Measurements from ENCODE around the gene ZNF865. TPM values are rescaled to one million over a fixed set of nuclear protein-coding genes. Genes with fewer than 3 reads are reported as not detected.

The ZNF865 gene
- total RNA-seq, 2 experiments from 2014 or later = 14.2 TPM

DNA sequence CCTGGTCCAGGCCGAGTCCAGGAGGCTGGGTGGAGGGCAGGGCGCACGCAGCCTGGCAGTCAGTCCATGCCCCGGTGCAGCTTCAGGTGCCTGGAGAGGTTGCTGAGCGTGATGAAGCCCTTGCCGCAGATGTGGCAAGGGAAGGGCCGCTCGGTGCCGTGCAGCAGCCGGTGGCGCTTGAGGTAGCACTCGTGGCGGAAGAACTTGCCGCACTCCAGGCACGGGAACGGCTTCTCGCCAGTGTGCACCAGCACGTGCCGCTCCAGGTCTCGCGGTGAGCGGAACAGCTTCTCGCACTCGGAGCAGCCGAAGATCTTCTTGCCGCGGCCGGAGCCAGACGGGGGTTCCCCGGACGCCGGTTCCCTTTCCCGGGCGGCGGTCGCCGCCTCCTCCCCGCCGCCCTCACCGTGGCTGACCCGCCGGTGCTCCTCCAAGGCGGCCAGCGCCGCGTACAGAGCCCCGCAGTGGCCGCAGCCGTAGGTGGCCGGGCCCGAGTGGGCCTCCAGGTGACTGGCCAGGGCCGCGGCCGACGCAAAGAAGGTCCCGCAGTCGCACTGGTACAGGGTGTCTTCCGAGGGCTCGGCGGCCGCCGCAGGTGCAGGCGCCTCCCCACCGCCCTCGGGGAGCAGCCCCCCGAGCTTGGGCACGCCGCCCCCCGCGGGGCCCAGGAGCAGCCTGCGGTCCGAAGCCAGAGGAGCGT, 12.9 kb upstream of the ZNF865 start:
- H3K4me3 Mint-ChIP-seq = no peak overlapping the region
- H3K4me1 Mint-ChIP-seq = peaks cover 4% of the 10 kb centered on the region
- no peak overlapping the region for H3K27ac Mint-ChIP-seq
- no peak for DNase-seq
- H3K9me3 Mint-ChIP-seq = peaks cover 3% of the 10 kb centered on the region
- H3K27me3 Mint-ChIP-seq = no peaks in the 10 kb centered on the region
- ChIA-PET POLR2A (no interaction called here), CTCF (no interaction called here)
- peaks cover 34% of the 10 kb centered on the region for H3K36me3 Mint-ChIP-seq (ENCODE audit: low read depth)

DNA sequence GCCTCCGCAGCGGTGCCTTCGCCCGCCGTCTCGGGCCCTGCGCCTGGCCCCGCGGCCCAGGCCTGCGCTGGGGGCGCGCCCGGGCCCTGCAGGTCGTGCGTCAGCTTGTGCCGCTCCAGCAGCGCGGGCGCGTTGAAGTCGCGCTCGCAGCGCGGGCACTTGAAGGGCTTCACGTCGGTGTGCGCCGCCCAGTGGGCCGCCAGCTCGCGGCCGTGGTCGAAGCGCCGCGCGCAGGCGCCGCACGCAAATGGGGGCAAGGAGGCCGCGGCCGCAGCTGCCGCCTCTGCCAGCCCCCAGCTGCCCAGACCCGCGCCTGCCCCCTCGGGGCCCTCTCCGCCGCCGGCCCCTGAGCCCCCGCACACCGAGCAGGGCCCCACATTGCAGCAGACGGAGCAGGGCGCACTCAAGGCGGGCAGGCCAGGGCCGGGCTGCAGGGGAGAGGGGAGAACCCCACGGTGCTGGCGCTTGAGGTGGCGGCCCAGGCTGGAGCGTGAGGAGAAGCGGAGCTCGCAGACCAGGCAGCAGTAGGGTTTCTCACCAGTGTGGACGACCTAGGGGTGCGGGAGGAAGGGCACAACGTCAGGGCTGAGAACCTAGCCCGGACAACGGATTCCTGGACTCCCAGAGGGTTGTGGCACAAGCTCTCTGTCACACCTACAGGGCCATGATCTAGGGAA, 12.2 kb upstream of the ZNF865 start:
- no peak for DNase-seq
- ChIA-PET POLR2A (no interaction called here), CTCF (no interaction called here)
- H3K27ac Mint-ChIP-seq = no peak overlapping the region
- no peaks in the 10 kb centered on the region for H3K27me3 Mint-ChIP-seq
- peaks cover 8% of the 10 kb centered on the region for H3K4me1 Mint-ChIP-seq
- H3K9me3 Mint-ChIP-seq = peaks cover 3% of the 10 kb centered on the region
- H3K36me3 Mint-ChIP-seq (ENCODE audit: low read depth) = peaks cover 34% of the 10 kb centered on the region
- H3K4me3 Mint-ChIP-seq = no peak overlapping the region

DNA sequence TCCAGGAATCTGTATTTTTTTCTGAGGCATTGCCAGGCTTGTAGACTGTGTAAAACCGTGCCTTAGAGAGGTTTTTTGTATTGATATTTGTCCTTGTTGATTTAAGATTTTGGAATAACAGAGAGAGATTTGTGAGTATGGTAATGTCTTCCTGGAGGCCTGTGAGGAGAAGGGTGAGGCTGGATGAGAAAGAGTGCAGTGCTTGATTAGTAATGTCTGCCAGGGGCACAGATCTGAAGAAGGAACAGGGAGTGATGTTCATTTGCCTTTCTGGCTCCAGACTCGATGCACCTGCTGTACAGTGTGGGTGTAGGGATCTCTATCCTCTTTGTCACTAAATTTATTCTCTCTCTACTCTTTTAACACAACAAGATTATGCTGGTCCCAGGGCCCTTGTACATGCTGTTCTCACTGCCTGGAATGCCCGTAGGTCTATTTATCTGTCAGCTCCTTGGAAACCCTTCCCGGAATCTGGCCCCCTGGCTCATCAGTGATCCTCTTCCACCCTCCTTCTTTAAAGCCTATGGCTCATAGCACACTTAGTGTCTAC, 10.4 kb upstream of the ZNF865 start:
- peak overlapping the region; percentile 1 for H3K27ac Mint-ChIP-seq
- no peak for DNase-seq
- peaks cover 38% of the 10 kb centered on the region for H3K36me3 Mint-ChIP-seq (ENCODE audit: low read depth)
- H3K27me3 Mint-ChIP-seq = no peaks in the 10 kb centered on the region
- H3K4me1 Mint-ChIP-seq = peaks cover 15% of the 10 kb centered on the region
- ChIA-PET CTCF (interaction anchor here (0.8 kb wide), 1 partner anchor 36 kb away, joined by 5 read pairs; no protein-coding TSS in a partner anchor), POLR2A (no interaction called here)
- H3K9me3 Mint-ChIP-seq = peaks cover 7% of the 10 kb centered on the region
- no peak overlapping the region for H3K4me3 Mint-ChIP-seq

DNA sequence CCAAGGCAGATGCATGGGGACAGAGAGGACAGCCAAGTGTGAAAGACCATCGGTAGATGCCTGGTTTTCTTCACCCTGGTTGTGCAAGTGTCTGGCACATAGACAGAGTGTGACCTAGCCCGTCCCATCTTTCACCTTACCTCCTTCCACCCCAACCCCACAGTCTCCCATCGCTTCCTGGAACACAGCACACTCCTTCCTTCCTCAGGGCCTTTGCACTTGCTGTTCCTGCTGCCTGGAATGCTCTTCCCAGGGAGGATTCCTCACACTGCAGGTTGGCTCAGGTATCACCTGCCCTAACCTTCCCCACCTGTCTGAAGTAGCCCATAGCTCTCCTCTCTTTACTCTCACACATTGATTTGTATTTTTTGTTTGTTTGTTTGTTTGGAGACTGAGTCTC, 9.1 kb upstream of the ZNF865 start:
- Mint-ChIP-seq H3K27me3 (no peaks in the 10 kb centered on the region), H3K4me1 (peaks cover 20% of the 10 kb centered on the region), H3K9me3 (peaks cover 7% of the 10 kb centered on the region), H3K36me3 (ENCODE audit: low read depth) (peaks cover 36% of the 10 kb centered on the region), H3K4me3 (no peak overlapping the region), H3K27ac (no peak overlapping the region)
- DNase-seq = no peak
- ChIA-PET POLR2A (interaction anchor here (0.6 kb wide), 1 partner anchor 13 kb away, joined by 4 read pairs; no protein-coding TSS in a partner anchor), CTCF (interaction anchor here (1.5 kb wide), 1 partner anchor 9 kb away, joined by 5 read pairs; the partner anchor contains the start of gene ZNF865)

DNA sequence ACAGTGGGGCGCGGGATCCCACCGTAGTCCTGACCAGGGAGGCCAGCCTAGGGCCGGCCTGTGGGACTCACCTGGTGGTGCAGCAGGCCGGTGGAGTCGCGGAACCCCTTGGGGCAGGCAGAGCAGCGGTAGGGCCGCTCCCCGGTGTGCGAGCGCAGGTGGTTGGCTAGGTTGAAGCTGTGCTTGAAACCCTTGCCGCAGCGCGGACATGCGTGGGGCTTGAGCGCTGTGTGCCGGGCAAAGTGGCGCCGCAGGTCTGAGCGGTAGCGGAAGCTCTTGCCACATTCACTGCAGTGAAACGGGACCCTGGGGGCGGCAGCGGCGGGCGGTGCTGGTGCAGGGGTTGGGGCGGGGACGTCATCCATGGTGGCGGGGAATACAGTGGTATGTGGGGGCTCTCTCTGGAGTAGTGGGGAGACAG, 7.9 kb upstream of the ZNF865 start:
- H3K4me1 Mint-ChIP-seq = peaks cover 26% of the 10 kb centered on the region
- H3K27ac Mint-ChIP-seq = no peak overlapping the region
- DNase-seq = no peak
- peaks cover 7% of the 10 kb centered on the region for H3K9me3 Mint-ChIP-seq
- H3K27me3 Mint-ChIP-seq = no peaks in the 10 kb centered on the region
- ChIA-PET POLR2A (interaction anchor here (0.5 kb wide), 1 partner anchor 418 kb away, joined by 3 read pairs; no protein-coding TSS in a partner anchor), CTCF (interaction anchor here (0.6 kb wide), 2 partner anchors 446 to 597 kb away, joined by 3 to 4 read pairs; no protein-coding TSS in a partner anchor)
- H3K4me3 Mint-ChIP-seq = no peak overlapping the region
- peaks cover 35% of the 10 kb centered on the region for H3K36me3 Mint-ChIP-seq (ENCODE audit: low read depth)

DNA sequence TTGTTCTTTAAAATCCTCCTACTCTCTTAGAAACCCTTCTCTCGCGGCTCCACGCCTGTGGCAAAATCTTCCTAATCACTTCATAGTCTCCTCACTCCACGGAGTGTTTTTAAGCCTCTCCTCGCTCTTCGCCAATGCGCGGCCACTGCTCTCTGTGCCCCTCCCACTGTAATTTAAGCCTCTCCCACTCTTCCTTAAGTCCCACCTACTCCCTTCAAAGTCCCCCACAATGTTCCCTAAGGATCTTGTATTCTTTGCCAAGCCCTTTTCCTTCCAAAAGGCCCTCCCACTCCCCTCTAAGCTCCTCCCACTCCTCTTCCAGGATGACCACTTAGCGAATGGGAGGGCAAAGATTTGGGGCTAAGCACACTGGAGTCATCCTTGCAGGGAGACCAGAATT, 7.4 kb upstream of the ZNF865 start:
- POLR2A ChIA-PET = no interaction called here

DNA sequence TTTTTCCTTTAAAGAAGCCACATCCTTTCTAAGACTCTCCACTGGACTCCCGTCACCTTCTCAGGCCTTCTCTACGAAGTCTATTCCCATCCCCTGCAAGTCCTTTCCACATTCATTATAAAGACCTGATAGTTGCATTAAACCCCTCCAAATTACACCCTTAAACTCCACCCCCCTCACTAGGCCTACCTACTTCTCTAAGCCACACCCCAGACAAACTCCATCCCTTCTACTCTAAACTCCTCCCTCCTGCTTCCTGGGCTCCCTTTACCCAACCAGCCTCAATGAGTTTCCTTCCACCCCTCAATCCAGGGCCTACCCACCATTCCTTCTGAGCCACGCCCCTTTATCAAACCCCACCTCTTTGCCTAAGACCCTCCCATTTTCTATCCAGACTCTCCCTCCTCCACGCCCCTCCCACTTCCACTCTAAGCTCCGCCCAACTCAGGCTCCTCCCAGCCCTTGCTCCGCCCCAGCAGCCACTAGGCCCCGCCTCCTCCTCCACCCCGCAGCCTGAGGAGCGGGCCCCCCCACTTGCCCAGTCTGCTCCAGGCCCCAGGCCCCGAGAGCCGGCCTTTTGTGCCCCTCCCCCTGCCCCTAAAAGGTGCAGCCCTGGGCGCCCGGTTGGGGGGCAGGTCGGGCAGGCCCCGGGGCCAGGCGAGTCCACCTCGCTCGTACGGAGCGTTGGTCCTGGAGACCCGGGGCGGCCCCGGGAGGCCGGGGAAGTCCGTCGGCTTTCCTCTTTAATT, 6.6 kb upstream of the ZNF865 start:
- H3K27ac Mint-ChIP-seq = peak overlapping the region; percentile 96
- no peaks in the 10 kb centered on the region for H3K27me3 Mint-ChIP-seq
- ChIA-PET POLR2A (interaction anchor here (0.8 to 1.4 kb wide), 3 partner anchors 9 to 191 kb away, joined by 3 to 6 read pairs (median 3); partner anchors contain the start of genes UBE2S and ZNF579), CTCF (interaction anchor here (0.6 to 1.4 kb wide), 5 partner anchors 24 to 95 kb away, joined by 3 to 7 read pairs (median 3); partner anchors contain the start of gene U2AF2)
- H3K36me3 Mint-ChIP-seq (ENCODE audit: low read depth) = peaks cover 38% of the 10 kb centered on the region
- peaks cover 36% of the 10 kb centered on the region for H3K4me1 Mint-ChIP-seq
- H3K9me3 Mint-ChIP-seq = peaks cover 7% of the 10 kb centered on the region
- H3K4me3 Mint-ChIP-seq = peak overlapping the region; percentile 87
- peak; percentile 95 for DNase-seq

More for the DNA sequence above, 7.4 kb upstream of the ZNF865 start:
- H3K27me3 Mint-ChIP-seq = no peaks in the 10 kb centered on the region
- no peak overlapping the region for H3K4me3 Mint-ChIP-seq
- CTCF ChIA-PET = interaction anchor here (0.6 kb wide), 2 partner anchors 447 to 597 kb away, joined by 3 to 4 read pairs; no protein-coding TSS in a partner anchor
- peaks cover 7% of the 10 kb centered on the region for H3K9me3 Mint-ChIP-seq
- H3K4me1 Mint-ChIP-seq = peaks cover 27% of the 10 kb centered on the region
- H3K36me3 Mint-ChIP-seq (ENCODE audit: low read depth) = peaks cover 35% of the 10 kb centered on the region
- DNase-seq = no peak
- H3K27ac Mint-ChIP-seq = peak overlapping the region; percentile 57

DNA sequence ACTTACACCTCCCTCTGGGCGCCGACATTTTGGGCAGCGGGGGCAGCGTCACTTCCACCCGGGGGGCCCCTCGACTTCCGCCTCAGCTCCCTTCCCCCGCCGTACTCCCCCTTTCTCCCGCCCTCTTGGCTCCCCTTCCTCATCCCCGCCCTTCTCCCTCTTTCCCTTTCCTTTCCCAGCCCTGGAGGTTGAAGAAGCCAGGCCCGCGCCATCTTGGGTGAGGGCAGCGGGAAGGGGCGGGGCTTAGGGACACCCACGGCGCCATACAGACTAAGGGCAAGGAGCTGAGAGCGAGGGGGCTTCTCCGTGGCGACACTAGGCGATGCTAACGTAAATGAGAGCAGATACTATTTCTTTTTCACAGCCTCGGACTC, 6.0 kb upstream of the ZNF865 start, which contains the start of gene FIZ1:
Gene FIZ1 (minus strand): TSS at position 50 of the 374 bp plus-strand sequence. CDS start 1,652 bp downstream, outside the sequence.
- Mint-ChIP-seq H3K27me3 (no peaks in the 10 kb centered on the region), H3K9me3 (peaks cover 7% of the 10 kb centered on the region), H3K27ac (peak within 1 kb of the TSS; percentile 96), H3K4me3 (peak within 1 kb of the TSS; percentile 87), H3K36me3 (ENCODE audit: low read depth) (peaks cover 38% of the 10 kb centered on the region), H3K4me1 (peaks cover 38% of the 10 kb centered on the region)
- ChIA-PET CTCF (interaction anchor here (0.6 to 1.4 kb wide), 5 partner anchors 23 to 95 kb away, joined by 3 to 7 read pairs (median 3); partner anchors contain the start of gene U2AF2), POLR2A (interaction anchor here (0.8 to 1.4 kb wide), 3 partner anchors 10 to 192 kb away, joined by 3 to 6 read pairs (median 3); partner anchors contain the start of genes UBE2S and ZNF579)
- DNase-seq = peak; percentile 97

DNA sequence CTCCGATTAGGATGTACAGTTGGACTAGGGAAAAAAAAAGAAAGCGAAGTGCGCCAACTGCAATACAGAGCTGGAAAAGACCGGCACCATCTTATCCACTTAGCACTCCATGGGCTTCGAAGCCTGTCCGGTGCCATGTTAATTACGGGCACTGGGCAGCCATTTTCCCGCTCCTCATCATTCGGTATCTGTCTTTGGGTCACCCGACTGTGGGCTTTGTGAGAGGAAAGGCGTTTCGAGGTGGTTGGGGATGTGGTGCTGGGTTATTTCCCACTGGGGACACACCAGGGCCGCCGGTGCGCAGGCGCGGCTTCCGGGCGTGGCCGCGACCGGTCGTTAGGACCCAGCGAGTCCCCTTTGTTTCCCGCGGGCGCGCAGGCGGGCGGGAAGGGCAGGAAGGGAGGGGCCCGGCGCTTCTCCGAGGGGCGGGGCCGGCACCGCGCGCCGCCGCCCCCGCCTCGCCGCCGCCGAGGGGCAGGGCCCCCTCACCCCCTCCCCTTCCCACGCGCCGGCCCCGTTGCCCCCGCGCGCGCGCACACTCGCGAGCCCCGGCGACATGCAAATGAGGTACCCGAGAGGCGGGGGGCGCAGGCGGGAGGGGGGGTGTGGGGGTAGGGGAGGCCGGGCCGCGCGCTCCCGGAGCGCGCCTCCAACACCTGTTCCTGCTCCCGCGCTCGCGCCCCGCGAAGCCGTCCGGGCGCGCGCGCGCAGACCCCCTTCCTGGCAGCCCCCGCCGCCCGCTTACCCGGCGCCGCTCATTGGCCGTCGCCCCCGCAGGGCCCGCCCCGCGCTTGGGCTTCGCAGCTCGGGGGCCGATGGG, 5.4 kb upstream of the ZNF865 start, which contains the start of gene ZNF524:
Gene ZNF524 (plus strand): TSS at position 447 of the 820 bp plus-strand sequence. CDS start 1,825 bp downstream, outside the sequence.
- CTCF ChIA-PET = interaction anchor here (0.9 to 1.5 kb wide), 4 partner anchors 23 to 96 kb away, joined by 3 to 7 read pairs (median 5); partner anchors contain the start of gene U2AF2
- H3K27me3 Mint-ChIP-seq = no peaks in the 10 kb centered on the region
- peak within 1 kb of the TSS; percentile 87 for H3K4me3 Mint-ChIP-seq
- H3K36me3 Mint-ChIP-seq (ENCODE audit: low read depth) = peaks cover 34% of the 10 kb centered on the region
- peaks cover 42% of the 10 kb centered on the region for H3K4me1 Mint-ChIP-seq
- H3K27ac Mint-ChIP-seq = peak within 1 kb of the TSS; percentile 96
- POLR2A ChIA-PET = interaction anchor here (0.8 to 1.4 kb wide), 2 partner anchors 19 to 192 kb away, joined by 3 to 6 read pairs; partner anchors contain the start of genes UBE2S and ZNF579
- DNase-seq = peak; percentile 87
- H3K9me3 Mint-ChIP-seq = peaks cover 7% of the 10 kb centered on the region

DNA sequence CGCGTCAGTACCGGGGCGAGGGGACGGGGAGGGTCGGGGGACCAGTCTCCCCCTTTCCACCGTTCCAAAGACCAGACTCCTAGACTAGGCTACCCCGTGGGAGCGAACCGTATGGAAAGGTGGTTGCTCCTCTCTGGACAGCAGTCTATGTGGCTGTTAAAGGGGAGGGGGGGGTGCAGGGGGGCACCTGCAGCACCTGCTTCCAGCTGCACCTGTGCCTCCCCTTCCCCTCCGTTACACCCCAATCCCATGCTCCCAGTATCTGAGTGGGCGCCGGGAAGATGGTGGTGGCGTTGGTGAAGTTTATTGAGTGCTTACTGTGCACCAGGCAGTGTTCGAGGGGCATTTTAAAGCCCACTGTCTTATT, 4.8 kb upstream of the ZNF865 start:
- H3K4me3 Mint-ChIP-seq = peak overlapping the region; percentile 78
- H3K27me3 Mint-ChIP-seq = no peaks in the 10 kb centered on the region
- peaks cover 42% of the 10 kb centered on the region for H3K4me1 Mint-ChIP-seq
- H3K27ac Mint-ChIP-seq = peak overlapping the region; percentile 87
- POLR2A ChIA-PET = no interaction called here
- peaks cover 6% of the 10 kb centered on the region for H3K9me3 Mint-ChIP-seq
- CTCF ChIA-PET = interaction anchor here (1.5 kb wide), 1 partner anchor 39 kb away, joined by 3 read pairs; no protein-coding TSS in a partner anchor
- H3K36me3 Mint-ChIP-seq (ENCODE audit: low read depth) = peaks cover 28% of the 10 kb centered on the region
- DNase-seq = no peak

DNA sequence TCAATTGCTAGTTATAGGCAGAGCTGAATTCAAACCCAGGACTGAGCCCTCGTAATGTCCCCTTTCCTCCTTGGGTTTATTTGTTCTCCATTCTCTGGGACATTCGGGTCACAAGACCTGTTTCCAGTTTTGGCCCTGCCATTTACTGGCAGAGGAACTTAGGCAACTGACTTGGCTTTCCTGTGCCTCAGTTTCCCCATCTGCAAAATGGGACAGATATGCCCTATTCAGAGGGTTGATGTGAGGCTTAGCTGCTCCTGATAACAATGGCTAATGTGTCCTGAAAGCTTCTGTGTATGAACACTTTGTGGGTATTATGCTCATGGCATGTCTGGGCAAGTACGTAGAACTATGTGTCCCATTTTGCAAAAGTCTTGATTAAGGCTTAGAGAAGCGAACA, 4.4 kb upstream of the ZNF865 start:
- ChIA-PET POLR2A (no interaction called here), CTCF (interaction anchor here (1.5 to 1.7 kb wide), 2 partner anchors 39 to 53 kb away, joined by 3 to 6 read pairs; partner anchors contain the start of gene U2AF2)
- Mint-ChIP-seq H3K27ac (peak overlapping the region; percentile 87), H3K4me3 (peak overlapping the region; percentile 78), H3K27me3 (no peaks in the 10 kb centered on the region), H3K36me3 (ENCODE audit: low read depth) (peaks cover 24% of the 10 kb centered on the region), H3K9me3 (peaks cover 4% of the 10 kb centered on the region), H3K4me1 (peaks cover 44% of the 10 kb centered on the region)
- no peak for DNase-seq

Measured in activated CD4-positive, alpha-beta T cell treated with anti-CD3 and anti-CD28 coated beads, Interleukin-2, amount 10 ng/mL, durations not matched to agents 7 days and 5 days (primary cell).